ENCODE data around the gene OGT.

The OGT gene

DNA sequence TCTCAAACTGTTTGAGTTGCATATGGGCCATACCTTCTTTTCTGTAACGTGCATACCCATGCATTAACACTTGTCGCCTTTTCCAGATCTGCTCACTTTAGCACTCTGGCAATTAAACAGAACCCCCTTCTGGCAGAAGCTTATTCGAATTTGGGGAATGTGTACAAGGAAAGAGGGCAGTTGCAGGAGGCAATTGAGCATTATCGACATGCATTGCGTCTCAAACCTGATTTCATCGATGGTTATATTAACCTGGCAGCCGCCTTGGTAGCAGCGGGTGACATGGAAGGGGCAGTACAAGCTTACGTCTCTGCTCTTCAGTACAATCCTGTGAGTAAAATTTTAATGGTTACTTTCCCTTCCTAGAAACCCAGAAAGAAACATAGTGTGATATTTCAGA, 4.8 kb downstream of the OGT start:
- Histone ChIP-seq H3K27ac (ENCODE audit: low read depth, low read length) (no peak overlapping the region), H3K4me3 (ENCODE audit: low read depth, low read length) (no peak overlapping the region), H3K36me3 (ENCODE audit: control insufficient read depth, insufficient read depth, low read length) (peaks cover 31% of the 10 kb centered on the region), H3K9ac (ENCODE audit: low read length) (no peak overlapping the region), H3K9me3 (ENCODE audit: control insufficient read depth, insufficient read depth, low read depth, low read length) (no peaks in the 10 kb centered on the region; the same call in 1 of the 2 replicates), H3K27me3 (ENCODE audit: control insufficient read depth, insufficient read depth, low read length) (no peaks in the 10 kb centered on the region), H3K4me1 (ENCODE audit: control insufficient read depth, insufficient read depth, low read length) (peaks cover 7% of the 10 kb centered on the region)

DNA sequence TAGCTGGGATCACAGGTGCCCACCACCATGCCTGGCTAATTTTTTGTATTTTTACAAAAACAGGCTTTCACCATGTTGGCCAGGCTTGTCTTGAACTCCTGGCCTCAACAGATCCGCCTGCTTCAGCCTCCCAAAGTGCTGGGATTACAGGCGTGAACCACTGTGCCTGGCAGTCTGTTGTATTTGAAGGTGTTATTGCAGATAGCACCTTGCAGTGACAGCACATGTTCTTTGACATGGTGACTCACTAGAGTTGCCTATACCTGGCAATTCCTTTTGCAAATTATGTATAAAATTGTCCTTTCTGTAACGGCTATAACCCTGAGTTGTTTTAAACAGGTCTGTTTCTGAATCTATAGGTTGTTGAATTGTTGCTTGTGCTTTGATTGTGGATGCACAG, 7.9 kb downstream of the OGT start:
- H3K36me3 ChIP-seq (ENCODE audit: control insufficient read depth, insufficient read depth, low read length) = peaks cover 48% of the 10 kb centered on the region
- H3K9ac ChIP-seq (ENCODE audit: low read length) = no peak overlapping the region
- H3K27me3 ChIP-seq (ENCODE audit: control insufficient read depth, insufficient read depth, low read length) = no peaks in the 10 kb centered on the region
- H3K4me1 ChIP-seq (ENCODE audit: control insufficient read depth, insufficient read depth, low read length) = peaks cover 8% of the 10 kb centered on the region
- no peak overlapping the region for H3K27ac ChIP-seq (ENCODE audit: low read depth, low read length)
- H3K4me3 ChIP-seq (ENCODE audit: low read depth, low read length) = no peak overlapping the region
- H3K9me3 ChIP-seq (ENCODE audit: control insufficient read depth, insufficient read depth, low read depth, low read length) = no peaks in the 10 kb centered on the region; the same call in 1 of the 2 replicates

DNA sequence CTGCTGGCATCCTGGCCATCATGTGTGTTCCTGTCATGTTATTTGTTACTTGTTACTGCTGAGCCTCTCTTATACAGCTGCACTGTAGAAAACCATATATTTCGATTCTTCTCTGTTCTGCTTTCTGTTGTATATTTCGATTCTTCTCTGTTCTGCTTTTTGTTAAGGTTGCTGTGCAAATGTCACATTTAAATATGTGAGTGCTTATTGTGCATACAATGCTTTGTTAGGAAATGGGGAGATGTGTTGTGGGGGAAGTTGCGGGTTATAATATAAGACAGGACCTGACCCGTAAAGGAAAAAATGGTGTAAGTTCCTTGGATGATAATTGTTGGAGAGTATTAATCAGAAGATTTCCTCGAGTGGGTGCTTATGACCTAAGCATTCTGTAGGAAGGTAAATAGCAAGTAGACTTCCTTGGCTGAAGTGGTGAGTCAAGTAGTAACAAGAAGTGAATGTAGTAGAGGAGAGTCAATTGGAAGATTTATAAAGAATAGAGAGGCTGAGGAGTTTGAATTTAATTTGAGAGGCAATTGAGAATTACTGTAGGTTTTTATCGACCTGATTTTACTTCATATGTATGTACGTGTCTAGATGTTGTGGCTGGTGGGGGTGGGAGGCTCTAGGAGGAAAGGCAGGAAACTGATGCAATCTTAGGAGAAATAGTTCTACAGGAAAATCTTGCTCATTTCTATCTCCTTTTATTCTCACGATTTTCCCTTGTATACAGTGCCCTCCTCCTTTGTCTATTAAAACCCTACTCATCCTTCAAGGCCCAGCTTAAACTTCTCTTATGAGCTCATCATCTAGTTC, 8.5 kb downstream of the OGT start:
- peaks cover 8% of the 10 kb centered on the region for H3K4me1 ChIP-seq (ENCODE audit: control insufficient read depth, insufficient read depth, low read length)
- H3K27ac ChIP-seq (ENCODE audit: low read depth, low read length) = no peak overlapping the region; the same call in 1 of the 2 replicates

DNA sequence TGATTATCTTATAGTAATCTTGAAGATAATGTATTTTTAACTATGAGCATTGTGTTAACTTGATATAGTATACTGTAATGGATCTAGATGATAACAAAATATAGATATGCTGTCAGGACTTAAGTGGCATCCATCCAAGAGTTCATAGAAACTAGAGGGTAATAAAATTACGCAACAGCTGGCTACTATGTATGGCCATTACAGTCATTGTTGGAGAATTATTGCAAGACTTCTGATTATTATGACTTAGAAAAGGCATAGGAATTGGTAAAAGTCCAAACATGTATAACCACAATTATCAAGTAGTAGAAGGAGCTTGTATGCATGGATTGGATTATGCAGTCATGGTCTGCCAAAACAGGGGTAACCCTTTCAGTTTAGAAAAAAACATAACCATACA, 9.5 kb downstream of the OGT start:
- Histone ChIP-seq H3K4me1 (ENCODE audit: control insufficient read depth, insufficient read depth, low read length) (peaks cover 8% of the 10 kb centered on the region), H3K9me3 (ENCODE audit: control insufficient read depth, insufficient read depth, low read depth, low read length) (no peaks in the 10 kb centered on the region; the same call in 1 of the 2 replicates), H3K27ac (ENCODE audit: low read depth, low read length) (no peak overlapping the region), H3K36me3 (ENCODE audit: control insufficient read depth, insufficient read depth, low read length) (peaks cover 64% of the 10 kb centered on the region), H3K9ac (ENCODE audit: low read length) (no peak overlapping the region), H3K27me3 (ENCODE audit: control insufficient read depth, insufficient read depth, low read length) (no peaks in the 10 kb centered on the region), H3K4me3 (ENCODE audit: low read depth, low read length) (no peak overlapping the region)

More for the DNA sequence above, 8.5 kb downstream of the OGT start:
- no peaks in the 10 kb centered on the region; the same call in 1 of the 2 replicates for H3K9me3 ChIP-seq (ENCODE audit: control insufficient read depth, insufficient read depth, low read depth, low read length)
- no peak overlapping the region for H3K4me3 ChIP-seq (ENCODE audit: low read depth, low read length)
- H3K27me3 ChIP-seq (ENCODE audit: control insufficient read depth, insufficient read depth, low read length) = no peaks in the 10 kb centered on the region
- no peak overlapping the region for H3K9ac ChIP-seq (ENCODE audit: low read length)
- peaks cover 54% of the 10 kb centered on the region for H3K36me3 ChIP-seq (ENCODE audit: control insufficient read depth, insufficient read depth, low read length)

DNA sequence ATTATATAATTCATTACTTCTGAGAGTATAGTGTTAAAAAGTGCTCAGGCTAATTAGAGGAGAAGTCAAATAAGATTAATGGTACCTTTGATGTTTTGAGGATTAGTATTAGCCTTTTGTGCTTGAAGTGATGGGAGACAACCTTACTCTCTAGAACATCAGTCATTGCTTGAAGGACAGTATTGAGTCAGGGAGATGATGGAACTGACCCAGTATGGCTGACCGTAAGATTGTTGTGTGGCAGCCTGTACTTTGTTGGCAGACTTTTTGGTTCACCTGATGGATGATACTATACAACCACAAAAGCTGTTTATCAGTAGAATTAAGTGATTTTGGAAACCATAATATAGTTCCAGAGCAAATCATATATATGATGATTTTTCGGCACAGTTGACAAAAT, 9.9 kb downstream of the OGT start:
- Histone ChIP-seq H3K9ac (ENCODE audit: low read length) (no peak overlapping the region), H3K4me1 (ENCODE audit: control insufficient read depth, insufficient read depth, low read length) (peaks cover 8% of the 10 kb centered on the region), H3K4me3 (ENCODE audit: low read depth, low read length) (no peak overlapping the region), H3K27me3 (ENCODE audit: control insufficient read depth, insufficient read depth, low read length) (no peaks in the 10 kb centered on the region), H3K27ac (ENCODE audit: low read depth, low read length) (no peak overlapping the region), H3K9me3 (ENCODE audit: control insufficient read depth, insufficient read depth, low read depth, low read length) (no peaks in the 10 kb centered on the region; the same call in 1 of the 2 replicates), H3K36me3 (ENCODE audit: control insufficient read depth, insufficient read depth, low read length) (peaks cover 65% of the 10 kb centered on the region)

DNA sequence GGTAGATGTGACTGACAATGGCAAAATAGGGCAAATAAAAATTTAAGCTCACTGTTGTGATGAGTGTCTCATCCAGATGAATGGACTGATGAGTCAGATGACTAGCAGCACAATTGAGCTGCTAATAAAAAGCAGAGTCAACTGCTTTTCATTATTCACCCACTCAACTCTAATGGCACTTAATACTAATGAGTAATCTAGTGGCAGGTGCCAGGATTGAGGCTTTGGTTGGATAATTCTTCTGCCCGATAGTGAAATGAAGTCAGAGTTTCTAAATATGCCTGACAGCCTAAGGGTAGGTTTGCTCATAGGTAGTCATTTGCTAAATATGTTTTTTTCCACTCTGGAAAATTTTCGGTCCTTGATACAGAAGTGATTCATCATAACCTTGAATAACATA, 10.4 kb downstream of the OGT start:
- Histone ChIP-seq H3K36me3 (ENCODE audit: control insufficient read depth, insufficient read depth, low read length) (peaks cover 65% of the 10 kb centered on the region), H3K9ac (ENCODE audit: low read length) (no peak overlapping the region), H3K4me1 (ENCODE audit: control insufficient read depth, insufficient read depth, low read length) (peaks cover 8% of the 10 kb centered on the region), H3K9me3 (ENCODE audit: control insufficient read depth, insufficient read depth, low read depth, low read length) (no peaks in the 10 kb centered on the region; the same call in 1 of the 2 replicates), H3K27ac (ENCODE audit: low read depth, low read length) (no peak overlapping the region), H3K27me3 (ENCODE audit: control insufficient read depth, insufficient read depth, low read length) (no peaks in the 10 kb centered on the region), H3K4me3 (ENCODE audit: low read depth, low read length) (no peak overlapping the region)

DNA sequence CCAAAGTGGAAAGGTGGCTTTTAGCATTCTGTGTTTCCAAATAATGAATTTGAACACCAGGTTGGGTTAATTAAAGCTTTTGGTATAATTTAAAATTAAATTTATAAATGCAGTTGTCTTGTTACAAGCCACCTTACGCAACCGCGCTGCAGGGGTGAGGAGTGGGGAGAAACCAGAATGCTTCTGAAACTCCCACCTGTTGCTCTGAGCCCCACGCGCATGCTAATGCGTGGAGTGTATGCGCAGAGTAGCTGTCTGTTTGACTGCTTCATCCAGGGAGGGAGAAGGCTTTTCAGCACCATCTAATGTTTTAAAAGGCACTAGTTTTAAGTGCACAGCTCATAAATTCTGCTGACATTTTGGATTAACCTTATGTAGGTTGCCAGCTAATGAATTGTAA, 12.5 kb downstream of the OGT start:
- Histone ChIP-seq H3K9me3 (ENCODE audit: control insufficient read depth, insufficient read depth, low read depth, low read length) (no peaks in the 10 kb centered on the region; the same call in 1 of the 2 replicates), H3K9ac (ENCODE audit: low read length) (no peak overlapping the region), H3K27ac (ENCODE audit: low read depth, low read length) (no peak overlapping the region), H3K27me3 (ENCODE audit: control insufficient read depth, insufficient read depth, low read length) (no peaks in the 10 kb centered on the region), H3K4me1 (ENCODE audit: control insufficient read depth, insufficient read depth, low read length) (peaks cover 8% of the 10 kb centered on the region), H3K36me3 (ENCODE audit: control insufficient read depth, insufficient read depth, low read length) (peaks cover 68% of the 10 kb centered on the region), H3K4me3 (ENCODE audit: low read depth, low read length) (no peak overlapping the region)

DNA sequence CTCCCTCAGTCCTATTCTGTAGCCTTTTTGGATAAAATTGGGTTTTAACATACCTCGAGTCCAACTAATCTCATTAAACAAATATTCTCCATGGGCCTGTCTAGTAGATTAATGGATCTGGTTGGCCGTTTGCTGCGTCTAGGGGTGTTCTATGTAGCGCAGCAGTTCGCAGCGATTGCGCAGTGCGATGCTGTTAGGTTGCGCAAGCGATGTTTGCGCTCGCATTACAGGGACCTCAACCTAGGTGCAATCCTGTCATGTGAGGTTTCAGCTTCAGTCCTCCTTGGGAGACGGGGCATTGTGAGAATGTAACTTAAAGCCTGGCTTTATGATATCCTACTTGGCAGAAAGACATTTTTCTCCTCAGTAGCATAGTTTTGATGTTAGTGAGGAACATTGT, 14.0 kb downstream of the OGT start:
- Histone ChIP-seq H3K4me3 (ENCODE audit: low read depth, low read length) (no peak overlapping the region), H3K9me3 (ENCODE audit: control insufficient read depth, insufficient read depth, low read depth, low read length) (no peaks in the 10 kb centered on the region; the same call in 1 of the 2 replicates)

DNA sequence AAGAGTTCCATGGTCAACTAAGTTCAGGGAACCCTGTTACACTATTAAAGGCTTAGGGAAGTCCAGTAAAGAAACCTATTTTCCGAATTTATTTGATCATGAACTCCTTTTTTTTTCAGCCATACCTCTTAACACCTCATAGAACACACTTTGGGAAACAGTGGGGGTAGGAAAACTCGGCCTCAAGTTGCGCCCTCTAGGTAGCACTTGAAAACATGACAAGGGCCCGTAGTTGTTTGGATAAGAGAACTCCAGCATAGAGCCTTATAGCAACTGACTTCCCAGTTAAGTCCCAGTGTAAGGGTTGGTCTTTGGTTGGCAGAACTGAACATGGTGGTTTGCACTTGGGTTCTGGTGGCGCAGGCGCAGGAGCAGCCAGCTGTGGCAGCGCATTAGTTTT, 14.4 kb downstream of the OGT start:
- Histone ChIP-seq H3K9ac (ENCODE audit: low read length) (no peak overlapping the region), H3K27ac (ENCODE audit: low read depth, low read length) (no peak overlapping the region), H3K36me3 (ENCODE audit: control insufficient read depth, insufficient read depth, low read length) (peaks cover 71% of the 10 kb centered on the region), H3K9me3 (ENCODE audit: control insufficient read depth, insufficient read depth, low read depth, low read length) (no peaks in the 10 kb centered on the region; the same call in 1 of the 2 replicates), H3K4me3 (ENCODE audit: low read depth, low read length) (no peak overlapping the region), H3K27me3 (ENCODE audit: control insufficient read depth, insufficient read depth, low read length) (no peaks in the 10 kb centered on the region), H3K4me1 (ENCODE audit: control insufficient read depth, insufficient read depth, low read length) (peaks cover 5% of the 10 kb centered on the region; the same call in 1 of the 2 replicates)

More for the DNA sequence above, 14.0 kb downstream of the OGT start:
- Histone ChIP-seq H3K27ac (ENCODE audit: low read depth, low read length) (no peak overlapping the region), H3K4me1 (ENCODE audit: control insufficient read depth, insufficient read depth, low read length) (peaks cover 5% of the 10 kb centered on the region; the same call in 1 of the 2 replicates), H3K27me3 (ENCODE audit: control insufficient read depth, insufficient read depth, low read length) (no peaks in the 10 kb centered on the region), H3K9ac (ENCODE audit: low read length) (no peak overlapping the region), H3K36me3 (ENCODE audit: control insufficient read depth, insufficient read depth, low read length) (peaks cover 70% of the 10 kb centered on the region)

DNA sequence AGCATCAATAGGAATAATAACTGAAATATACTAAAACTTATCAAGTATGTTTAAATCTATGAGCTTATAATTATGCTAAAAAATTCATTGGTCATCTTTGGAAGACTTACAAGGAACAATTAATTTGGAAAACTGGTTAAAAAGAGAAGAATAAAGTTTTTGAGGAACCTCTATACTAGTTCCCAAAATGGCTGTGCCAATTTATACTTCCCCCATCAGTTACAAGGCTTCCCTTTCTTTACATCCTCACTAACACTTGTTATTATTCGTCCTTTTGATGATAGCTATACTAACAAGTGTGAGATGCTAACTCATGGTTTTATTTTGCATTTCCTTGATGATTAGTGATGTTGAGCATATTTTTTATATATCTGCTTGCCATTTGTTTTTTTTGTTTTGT, 17.1 kb downstream of the OGT start:
- Histone ChIP-seq H3K4me1 (ENCODE audit: control insufficient read depth, insufficient read depth, low read length) (no peaks in the 10 kb centered on the region), H3K4me3 (ENCODE audit: low read depth, low read length) (no peak overlapping the region), H3K36me3 (ENCODE audit: control insufficient read depth, insufficient read depth, low read length) (peaks cover 69% of the 10 kb centered on the region), H3K9me3 (ENCODE audit: control insufficient read depth, insufficient read depth, low read depth, low read length) (no peaks in the 10 kb centered on the region; the same call in 1 of the 2 replicates), H3K9ac (ENCODE audit: low read length) (no peak overlapping the region), H3K27me3 (ENCODE audit: control insufficient read depth, insufficient read depth, low read length) (no peaks in the 10 kb centered on the region), H3K27ac (ENCODE audit: low read depth, low read length) (no peak overlapping the region)

DNA sequence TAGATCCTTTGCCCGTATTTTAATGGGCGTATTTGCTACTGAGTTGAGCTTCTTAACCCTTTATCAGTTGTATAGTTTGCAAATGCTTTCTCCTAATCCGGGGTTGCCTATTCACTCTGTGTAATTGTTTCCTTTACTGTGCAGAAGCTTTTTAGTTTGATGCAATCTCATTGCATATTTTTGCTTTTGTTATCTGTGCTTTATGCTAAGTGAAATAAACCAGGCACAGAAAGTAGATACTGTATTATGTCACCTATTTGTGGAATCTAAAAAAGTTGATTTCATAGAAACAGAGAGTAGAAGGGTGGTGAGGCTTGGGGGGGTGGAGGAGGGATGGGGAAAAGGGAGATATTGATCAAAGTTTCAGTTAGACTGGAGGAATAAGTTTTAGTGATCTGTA, 17.7 kb downstream of the OGT start:
- Histone ChIP-seq H3K27me3 (ENCODE audit: control insufficient read depth, insufficient read depth, low read length) (no peaks in the 10 kb centered on the region), H3K4me1 (ENCODE audit: control insufficient read depth, insufficient read depth, low read length) (no peaks in the 10 kb centered on the region), H3K36me3 (ENCODE audit: control insufficient read depth, insufficient read depth, low read length) (peaks cover 72% of the 10 kb centered on the region), H3K9me3 (ENCODE audit: control insufficient read depth, insufficient read depth, low read depth, low read length) (no peaks in the 10 kb centered on the region; the same call in 1 of the 2 replicates), H3K4me3 (ENCODE audit: low read depth, low read length) (no peak overlapping the region), H3K9ac (ENCODE audit: low read length) (no peak overlapping the region), H3K27ac (ENCODE audit: low read depth, low read length) (no peak overlapping the region)

All from HUES6 (cell line).